ENCODE results near the gene ZFAND2B. TPM values are rescaled to one million over a fixed set of nuclear protein-coding genes. Genes with fewer than 3 reads are reported as not detected.
A peak's percentile ranks its signal among the peaks of the same experiment; 100 is the strongest.

ZFAND2B gene
- total RNA-seq, 4 donors from 2014 or later = 34.7 to 44.5 (median 37.6) TPM

DNA sequence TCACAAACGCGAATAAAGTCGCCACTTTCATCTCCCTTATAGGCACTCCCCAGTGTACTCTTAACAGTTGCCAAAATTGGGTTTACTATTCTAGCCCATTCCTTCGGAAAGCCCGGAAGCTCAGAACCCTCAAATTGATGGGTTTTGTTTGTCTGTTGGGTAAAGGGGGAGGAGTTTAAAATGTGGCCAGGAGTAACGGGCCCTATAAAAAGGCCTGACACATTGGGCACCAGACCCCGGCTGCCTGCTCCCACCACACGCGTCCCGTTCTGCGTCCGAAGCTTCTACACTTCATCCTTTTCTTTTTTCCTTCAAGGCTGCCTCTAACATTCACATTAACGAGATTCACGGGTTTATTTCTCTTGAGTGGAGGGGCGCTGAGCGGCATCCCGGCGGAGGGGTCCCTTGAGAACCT is 46.8 kb upstream of the ZFAND2B start:
- WGBS, 2 donors (ENCODE audit: low coverage in 1 of 2) = 4 to 26% methylated on average over 4 to 10 of the region's 18 CpGs
- ATAC-seq = no peak
- peak overlapping the region; percentile 40 to 69 for H3K4me3 ChIP-seq
- H3K27ac ChIP-seq = peak overlapping the region; percentile 43 to 98 (median 93)
- H3K36me3 ChIP-seq = peaks cover 0 to 33% of the 10 kb centered on the region in 2 donors
- no peaks in the 10 kb centered on the region for H3K27me3 ChIP-seq
- H3K9me3 ChIP-seq = no peaks in the 10 kb centered on the region
- TF ChIP-seq POLR2AphosphoS5 (IDR thresholded peaks at IDR 0.05) (no peak), POLR2A (IDR thresholded peaks at IDR 0.05) (no peak), EP300 (IDR thresholded peaks at IDR 0.05) (no peak)
- TF ChIP-seq, protein P1, sequence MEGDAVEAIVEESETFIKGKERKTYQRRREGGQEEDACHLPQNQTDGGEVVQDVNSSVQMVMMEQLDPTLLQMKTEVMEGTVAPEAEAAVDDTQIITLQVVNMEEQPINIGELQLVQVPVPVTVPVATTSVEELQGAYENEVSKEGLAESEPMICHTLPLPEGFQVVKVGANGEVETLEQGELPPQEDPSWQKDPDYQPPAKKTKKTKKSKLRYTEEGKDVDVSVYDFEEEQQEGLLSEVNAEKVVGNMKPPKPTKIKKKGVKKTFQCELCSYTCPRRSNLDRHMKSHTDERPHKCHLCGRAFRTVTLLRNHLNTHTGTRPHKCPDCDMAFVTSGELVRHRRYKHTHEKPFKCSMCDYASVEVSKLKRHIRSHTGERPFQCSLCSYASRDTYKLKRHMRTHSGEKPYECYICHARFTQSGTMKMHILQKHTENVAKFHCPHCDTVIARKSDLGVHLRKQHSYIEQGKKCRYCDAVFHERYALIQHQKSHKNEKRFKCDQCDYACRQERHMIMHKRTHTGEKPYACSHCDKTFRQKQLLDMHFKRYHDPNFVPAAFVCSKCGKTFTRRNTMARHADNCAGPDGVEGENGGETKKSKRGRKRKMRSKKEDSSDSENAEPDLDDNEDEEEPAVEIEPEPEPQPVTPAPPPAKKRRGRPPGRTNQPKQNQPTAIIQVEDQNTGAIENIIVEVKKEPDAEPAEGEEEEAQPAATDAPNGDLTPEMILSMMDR (IDR thresholded peaks at IDR 0.05) = no peak
- H3K4me1 ChIP-seq = peaks cover 0 to 20% (median 4%) of the 10 kb centered on the region in 3 donors

DNA sequence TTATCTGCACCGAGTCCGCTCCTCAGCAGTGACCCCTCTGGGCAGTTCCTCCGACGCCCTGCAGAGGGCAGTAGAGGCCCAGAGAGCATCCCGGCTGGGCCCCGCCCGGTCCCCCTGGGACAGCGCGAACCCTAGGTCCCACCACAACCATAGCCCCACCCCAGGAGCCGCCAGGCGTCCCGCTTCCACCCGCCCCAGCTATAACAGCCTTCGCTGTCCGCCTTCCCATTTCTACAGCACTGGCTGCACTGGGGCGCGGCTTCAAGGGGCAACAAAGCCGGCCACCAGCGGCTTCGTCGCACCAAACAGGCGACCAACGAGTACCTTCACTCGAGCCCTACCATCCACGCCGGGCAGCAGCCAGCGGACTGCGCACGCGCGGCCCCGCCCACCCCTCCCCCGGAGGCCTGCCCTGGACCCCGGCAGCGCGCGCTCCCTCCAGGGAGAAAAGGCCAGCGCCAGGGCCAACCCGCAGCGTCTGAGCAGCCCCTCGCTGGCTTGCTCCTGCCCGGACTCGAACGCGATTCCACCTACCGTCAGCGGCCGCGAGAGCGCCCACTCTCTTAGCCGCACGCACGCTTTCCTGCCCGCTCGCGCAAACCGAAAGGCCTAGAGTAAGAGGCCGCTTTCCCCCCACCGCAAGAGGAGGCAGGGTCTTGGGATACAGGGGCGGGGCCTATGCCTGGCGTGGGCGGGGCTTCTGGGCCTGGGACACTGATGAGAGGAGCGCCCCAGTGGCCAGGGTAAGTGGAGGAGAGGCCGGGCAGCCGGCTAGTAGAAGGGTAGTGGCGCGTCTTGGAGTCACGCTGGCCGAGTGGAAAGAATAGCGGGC is 46.2 kb upstream of the ZFAND2B start, which contains the start of gene NHEJ1:
Gene NHEJ1, minus strand, starts transcription at position 630 of the 832 bp plus-strand sequence. CDS start 2,453 bp downstream, outside the sequence.
- Histone ChIP-seq H3K9me3 (no peaks in the 10 kb centered on the region), H3K27me3 (no peaks in the 10 kb centered on the region), H3K4me3 (peak within 1 kb of the TSS; percentile 40 to 69), H3K4me1 (peaks cover 0 to 20% (median 4%) of the 10 kb centered on the region in 3 donors), H3K36me3 (peaks cover 0 to 30% of the 10 kb centered on the region in 2 donors), H3K27ac (peak within 1 kb of the TSS; percentile 43 to 98 (median 93))
- TF ChIP-seq EP300 (IDR thresholded peaks at IDR 0.05) = no peak
- TF ChIP-seq POLR2A (IDR thresholded peaks at IDR 0.05) = peak; percentile 36 to 69
- TF ChIP-seq, protein P1 (IDR thresholded peaks at IDR 0.05) = peak; percentile 97 to 100 (median 98)
- TF ChIP-seq POLR2AphosphoS5 (IDR thresholded peaks at IDR 0.05) = peak; percentile 47
- WGBS, 2 donors (ENCODE audit: low coverage in 1 of 2) = 0% methylated on average over 7 of the region's 70 CpGs; no CpG with 5 or more reads in 1 of the 2 donors
- peak; percentile 96 for ATAC-seq

DNA sequence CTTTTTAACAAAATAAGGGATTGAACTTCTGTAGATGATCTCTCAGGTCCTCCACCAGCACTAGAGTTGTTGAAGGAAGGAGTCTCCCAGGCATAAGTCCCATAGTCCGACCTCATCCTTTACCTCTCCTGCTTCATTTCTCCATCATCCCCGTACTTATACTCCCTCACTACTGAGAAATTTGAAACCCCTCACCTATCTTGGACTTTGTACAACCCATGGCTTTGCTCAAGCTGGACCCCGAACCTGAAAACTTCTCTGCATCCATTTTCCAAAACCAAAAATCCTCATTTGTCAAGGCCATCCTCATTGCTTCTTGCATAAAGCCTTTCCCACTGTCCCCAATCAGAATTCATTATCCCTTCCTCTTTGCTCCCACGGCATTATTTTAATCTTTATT is 45.5 kb upstream of the ZFAND2B start:
- TF ChIP-seq, protein P1 (IDR thresholded peaks at IDR 0.05) = no peak
- no peaks in the 10 kb centered on the region for H3K27me3 ChIP-seq
- WGBS, 2 donors (ENCODE audit: low coverage in 1 of 2) = 58 to 72% methylated on average over 2 to 4 of the region's 4 CpGs
- H3K36me3 ChIP-seq = peaks cover 0 to 23% of the 10 kb centered on the region in 2 donors
- peak overlapping the region; percentile 40 to 69 for H3K4me3 ChIP-seq
- H3K27ac ChIP-seq = peak overlapping the region; percentile 43 to 98 (median 93)
- no peaks in the 10 kb centered on the region for H3K9me3 ChIP-seq
- no peak for ATAC-seq
- H3K4me1 ChIP-seq = peaks cover 0 to 20% (median 4%) of the 10 kb centered on the region in 3 donors

DNA sequence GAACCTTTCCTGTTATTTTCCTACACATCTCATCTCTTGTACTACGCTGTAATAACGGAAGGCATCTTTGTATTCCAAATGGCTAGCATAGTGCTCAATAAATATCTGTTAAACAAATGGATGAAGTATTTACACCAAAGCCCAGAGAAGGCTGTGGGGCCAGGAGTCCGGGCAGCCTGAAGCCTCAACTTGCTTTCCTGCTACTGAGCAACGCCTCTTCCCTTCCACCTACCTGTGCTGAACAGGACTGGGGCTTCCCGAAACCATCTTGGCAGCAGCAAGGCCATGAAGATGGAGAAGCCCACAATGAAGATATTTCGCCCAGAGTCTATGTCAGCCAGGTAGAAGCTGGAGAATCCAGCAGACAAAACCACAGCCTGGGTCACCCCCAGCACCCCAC is 43.4 kb upstream of the ZFAND2B start:
- 94% methylated on average over 2 of the region's 6 CpGs; no CpG with 5 or more reads in 1 of the 2 donors for WGBS, 2 donors (ENCODE audit: low coverage in 1 of 2)
- ATAC-seq = no peak
- H3K9me3 ChIP-seq = no peaks in the 10 kb centered on the region
- no peak overlapping the region for H3K27ac ChIP-seq
- H3K27me3 ChIP-seq = no peaks in the 10 kb centered on the region
- peaks cover 0 to 20% (median 4%) of the 10 kb centered on the region in 3 donors for H3K4me1 ChIP-seq
- no peak overlapping the region for H3K4me3 ChIP-seq
- peaks cover 0 to 2% of the 10 kb centered on the region in 2 donors for H3K36me3 ChIP-seq
- TF ChIP-seq, protein P1 (IDR thresholded peaks at IDR 0.05) = no peak
- no peak for TF ChIP-seq EP300 (IDR thresholded peaks at IDR 0.05)
- no peak for TF ChIP-seq POLR2AphosphoS5 (IDR thresholded peaks at IDR 0.05)
- TF ChIP-seq POLR2A (IDR thresholded peaks at IDR 0.05) = no peak

Measured in gastroesophageal sphincter (tissue), 4 donors.